ENCODE measurements around the gene OXSR1.

DNA sequence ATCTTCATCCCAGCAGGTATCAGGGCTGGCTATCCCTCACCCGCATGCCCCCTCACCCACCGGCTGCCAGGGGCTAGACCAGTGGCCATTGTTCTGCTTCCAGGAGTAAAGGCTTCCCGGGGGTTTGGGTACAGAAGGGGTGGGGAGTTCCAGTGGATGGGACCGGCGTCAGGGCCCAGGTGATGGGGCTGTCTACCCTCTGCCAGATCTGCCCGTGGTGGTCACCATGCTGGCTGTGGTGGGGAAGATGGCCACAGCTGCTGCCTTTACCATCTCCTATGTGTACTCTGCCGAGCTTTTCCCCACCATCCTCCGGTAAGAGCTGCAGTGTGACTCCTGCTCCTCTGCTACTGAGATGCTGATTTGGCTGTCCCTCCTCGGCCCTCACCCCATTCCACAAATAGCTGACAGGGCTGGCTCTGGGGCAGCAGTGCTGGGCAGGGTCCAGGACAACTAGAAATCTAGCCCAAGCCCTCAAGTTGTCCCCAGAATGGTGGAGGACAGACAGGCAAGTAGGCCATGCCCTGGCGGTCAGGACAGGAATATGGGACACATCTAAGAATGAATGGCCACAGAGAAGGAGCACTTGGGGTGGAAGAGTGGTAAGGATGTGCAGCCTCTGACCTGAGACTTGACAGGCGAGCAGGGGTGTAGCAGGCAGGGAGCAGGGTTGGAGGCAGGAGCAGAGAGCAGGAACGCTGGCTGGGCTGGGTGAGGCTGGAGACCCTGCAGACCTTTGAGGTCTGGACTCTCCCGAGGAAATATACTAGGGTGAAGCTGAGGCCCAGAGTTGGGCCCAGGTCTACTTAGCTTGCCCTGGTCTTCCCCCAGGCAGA is 111.0 kb downstream of the OXSR1 start:
- TF ChIP-seq, protein P1, sequence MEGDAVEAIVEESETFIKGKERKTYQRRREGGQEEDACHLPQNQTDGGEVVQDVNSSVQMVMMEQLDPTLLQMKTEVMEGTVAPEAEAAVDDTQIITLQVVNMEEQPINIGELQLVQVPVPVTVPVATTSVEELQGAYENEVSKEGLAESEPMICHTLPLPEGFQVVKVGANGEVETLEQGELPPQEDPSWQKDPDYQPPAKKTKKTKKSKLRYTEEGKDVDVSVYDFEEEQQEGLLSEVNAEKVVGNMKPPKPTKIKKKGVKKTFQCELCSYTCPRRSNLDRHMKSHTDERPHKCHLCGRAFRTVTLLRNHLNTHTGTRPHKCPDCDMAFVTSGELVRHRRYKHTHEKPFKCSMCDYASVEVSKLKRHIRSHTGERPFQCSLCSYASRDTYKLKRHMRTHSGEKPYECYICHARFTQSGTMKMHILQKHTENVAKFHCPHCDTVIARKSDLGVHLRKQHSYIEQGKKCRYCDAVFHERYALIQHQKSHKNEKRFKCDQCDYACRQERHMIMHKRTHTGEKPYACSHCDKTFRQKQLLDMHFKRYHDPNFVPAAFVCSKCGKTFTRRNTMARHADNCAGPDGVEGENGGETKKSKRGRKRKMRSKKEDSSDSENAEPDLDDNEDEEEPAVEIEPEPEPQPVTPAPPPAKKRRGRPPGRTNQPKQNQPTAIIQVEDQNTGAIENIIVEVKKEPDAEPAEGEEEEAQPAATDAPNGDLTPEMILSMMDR (IDR thresholded peaks at IDR 0.05) = no peak
- no peak for TF ChIP-seq POLR2A (IDR thresholded peaks at IDR 0.05)

Data from body of pancreas (tissue), 4 donors.